Stimulated activated CD4-positive, alpha-beta T cell treated with anti-CD3 and anti-CD28 coated beads, Interleukin-1b, Interleukin-23, amount 100 ng/mL, for 48 hours (primary cell): ENCODE data around the gene DARS1.
"Not testable (repeated sequence)": the region's sequence is repeated elsewhere in the genome, so short reads cannot be mapped to it uniquely, and the experiment has no call there.

ENCODE experiments used
- DNase-seq: peaks from one replicate; pipeline ENCODE4 v3.0.0-alpha.2; 2020

The DARS1 gene

GRCh38 chr2:135980434-135981079 lies 4.9 kb downstream of the DARS1 start:
- DNase-seq, result no peak

- no peak for DNase-seq
Observed at GRCh38 chr2:135975702-135976101, 9.7 kb downstream of the DARS1 start.

- DNase-seq, result no peak
Observed at GRCh38 chr2:135974036-135974435, 11.4 kb downstream of the DARS1 start.

- DNase-seq, result no peak
Observed at GRCh38 chr2:135969655-135970387, 15.6 kb downstream of the DARS1 start.

GRCh38 chr2:135965756-135966155 lies 19.7 kb downstream of the DARS1 start:
- no peak for DNase-seq

- DNase-seq, result not testable (repeated sequence)
Observed at GRCh38 chr2:135964404-135964803, 21.0 kb downstream of the DARS1 start.

- no peak for DNase-seq
Observed at GRCh38 chr2:135963841-135964240, 21.6 kb downstream of the DARS1 start.

- no peak for DNase-seq
Observed at GRCh38 chr2:135962366-135963123, 22.9 kb downstream of the DARS1 start.

GRCh38 chr2:135960656-135961551 lies 24.5 kb downstream of the DARS1 start:
- no peak for DNase-seq

GRCh38 chr2:135960150-135960549 lies 25.3 kb downstream of the DARS1 start:
- DNase-seq, result no peak

GRCh38 chr2:135958927-135959326 lies 26.5 kb downstream of the DARS1 start:
- DNase-seq, result not testable (repeated sequence)

GRCh38 chr2:135954020-135954601 lies 31.3 kb downstream of the DARS1 start:
- DNase-seq, result no peak

GRCh38 chr2:135952891-135953290 lies 32.5 kb downstream of the DARS1 start:
- DNase-seq, result no peak

- no peak for DNase-seq
Observed at GRCh38 chr2:135951041-135951583, 34.3 kb downstream of the DARS1 start.

- DNase-seq, result no peak
Observed at GRCh38 chr2:135949451-135950234, 35.8 kb downstream of the DARS1 start.

- DNase-seq, result no peak
Observed at GRCh38 chr2:135948642-135949355, 36.6 kb downstream of the DARS1 start.

- DNase-seq, result no peak
Observed at GRCh38 chr2:135948141-135948540, 37.3 kb downstream of the DARS1 start.

GRCh38 chr2:135947483-135947882 lies 37.9 kb downstream of the DARS1 start:
- DNase-seq, result no peak

GRCh38 chr2:135945526-135945925 lies 39.9 kb downstream of the DARS1 start:
- DNase-seq, result no peak

- no peak for DNase-seq
Observed at GRCh38 chr2:135944625-135945024, 40.8 kb downstream of the DARS1 start.
